ENCODE measurements around the gene GID8.

DNA sequence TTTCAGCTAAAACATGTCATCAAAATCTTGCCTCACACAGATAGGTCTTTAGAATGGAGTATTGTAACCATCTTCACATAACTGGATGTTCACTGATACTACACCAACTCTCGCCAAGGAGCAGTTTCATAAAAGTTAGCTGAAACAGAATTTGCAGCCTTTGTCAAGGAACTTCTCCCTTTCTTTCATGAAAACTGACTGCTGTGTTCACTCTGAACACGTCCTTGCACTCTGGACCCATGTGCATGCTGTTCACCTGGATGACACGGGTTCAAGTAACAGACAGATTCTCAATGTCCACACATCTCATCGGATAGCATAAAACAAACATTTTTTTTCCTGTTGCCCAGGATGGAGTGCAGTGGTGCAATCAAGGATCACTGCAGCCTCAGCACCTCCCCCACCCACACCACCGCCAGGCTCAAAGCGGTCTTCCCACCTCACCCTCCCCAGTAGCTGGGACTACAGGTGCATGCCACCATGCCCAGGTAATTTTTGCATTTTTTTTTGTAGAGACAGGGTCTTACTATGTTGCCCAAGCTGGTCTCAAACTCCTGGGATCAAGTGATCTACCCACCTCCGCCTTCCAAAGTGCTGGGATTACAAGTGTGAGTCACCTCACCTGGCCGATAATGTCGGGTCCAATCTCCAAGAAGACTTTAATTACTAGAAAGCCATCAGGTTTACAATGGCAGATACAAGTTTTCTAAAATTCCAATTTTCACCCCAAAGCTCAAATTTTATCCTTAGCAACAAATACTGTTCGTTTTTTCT lies 21.1 kb upstream of the GID8 start:
- TF ChIP-seq, protein P1, sequence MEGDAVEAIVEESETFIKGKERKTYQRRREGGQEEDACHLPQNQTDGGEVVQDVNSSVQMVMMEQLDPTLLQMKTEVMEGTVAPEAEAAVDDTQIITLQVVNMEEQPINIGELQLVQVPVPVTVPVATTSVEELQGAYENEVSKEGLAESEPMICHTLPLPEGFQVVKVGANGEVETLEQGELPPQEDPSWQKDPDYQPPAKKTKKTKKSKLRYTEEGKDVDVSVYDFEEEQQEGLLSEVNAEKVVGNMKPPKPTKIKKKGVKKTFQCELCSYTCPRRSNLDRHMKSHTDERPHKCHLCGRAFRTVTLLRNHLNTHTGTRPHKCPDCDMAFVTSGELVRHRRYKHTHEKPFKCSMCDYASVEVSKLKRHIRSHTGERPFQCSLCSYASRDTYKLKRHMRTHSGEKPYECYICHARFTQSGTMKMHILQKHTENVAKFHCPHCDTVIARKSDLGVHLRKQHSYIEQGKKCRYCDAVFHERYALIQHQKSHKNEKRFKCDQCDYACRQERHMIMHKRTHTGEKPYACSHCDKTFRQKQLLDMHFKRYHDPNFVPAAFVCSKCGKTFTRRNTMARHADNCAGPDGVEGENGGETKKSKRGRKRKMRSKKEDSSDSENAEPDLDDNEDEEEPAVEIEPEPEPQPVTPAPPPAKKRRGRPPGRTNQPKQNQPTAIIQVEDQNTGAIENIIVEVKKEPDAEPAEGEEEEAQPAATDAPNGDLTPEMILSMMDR (IDR thresholded peaks at IDR 0.05 in 2 of 3, conservative IDR thresholded peaks at IDR 0.05 in 1 of 3; ENCODE audit: borderline replicate concordance in 1 of 3, insufficient read depth in 1 of 3, low read depth in 2 of 3, low read length in 2 of 3) = no peak
- TF ChIP-seq CBX3 (IDR thresholded peaks at IDR 0.05; ENCODE audit: low read depth) = no peak
- no peak for TF ChIP-seq ZNF274 (IDR thresholded peaks at IDR 0.05; ENCODE audit: low read depth, low read length)
- TF ChIP-seq JUND (IDR thresholded peaks at IDR 0.05) = no peak
- no peak for TF ChIP-seq EZH2 (IDR thresholded peaks at IDR 0.05)
- TF ChIP-seq YY1 (IDR thresholded peaks at IDR 0.05; ENCODE audit: extremely low read depth, insufficient replicate concordance, low read depth, low read length) = no peak
- TF ChIP-seq, protein P2, sequence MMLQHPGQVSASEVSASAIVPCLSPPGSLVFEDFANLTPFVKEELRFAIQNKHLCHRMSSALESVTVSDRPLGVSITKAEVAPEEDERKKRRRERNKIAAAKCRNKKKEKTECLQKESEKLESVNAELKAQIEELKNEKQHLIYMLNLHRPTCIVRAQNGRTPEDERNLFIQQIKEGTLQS (IDR thresholded peaks at IDR 0.05) = no peak
- TF ChIP-seq POLR2A (IDR thresholded peaks at IDR 0.05; ENCODE audit: borderline replicate concordance, extremely low read depth, insufficient read depth, insufficient read length) = no peak
- TF ChIP-seq RAD21 (IDR thresholded peaks at IDR 0.05; ENCODE audit: low read depth) = no peak
- TF ChIP-seq FOSL1 (IDR thresholded peaks at IDR 0.05; ENCODE audit: low read depth) = no peak
- TF ChIP-seq POLR2AphosphoS5 (IDR thresholded peaks at IDR 0.05; ENCODE audit: low read depth, low read length) = no peak
- TF ChIP-seq, protein P3, sequence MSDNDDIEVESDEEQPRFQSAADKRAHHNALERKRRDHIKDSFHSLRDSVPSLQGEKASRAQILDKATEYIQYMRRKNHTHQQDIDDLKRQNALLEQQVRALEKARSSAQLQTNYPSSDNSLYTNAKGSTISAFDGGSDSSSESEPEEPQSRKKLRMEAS (IDR thresholded peaks at IDR 0.05) = no peak
- no peak for TF ChIP-seq SRF (IDR thresholded peaks at IDR 0.05; ENCODE audit: low read depth)
- no peak for TF ChIP-seq ELF1 (IDR thresholded peaks at IDR 0.05; ENCODE audit: borderline replicate concordance, low read depth)
